Stimulated activated CD4-positive, alpha-beta T cell treated with anti-CD3 and anti-CD28 coated beads, Interleukin-12 subunit alpha, Interleukin-12 subunit beta, amount 100 ng/mL, for 48 hours (primary cell): ENCODE measurements around the gene PIK3R5.

ENCODE experiments used
- DNase-seq, 3 donors: peaks; one replicate each; pipeline ENCODE4 v3.0.0-alpha.2; 2020; ENCODE audit warnings: low read depth in 2 of 3, low spot score in 1 of 3

Gene PIK3R5, protein sequence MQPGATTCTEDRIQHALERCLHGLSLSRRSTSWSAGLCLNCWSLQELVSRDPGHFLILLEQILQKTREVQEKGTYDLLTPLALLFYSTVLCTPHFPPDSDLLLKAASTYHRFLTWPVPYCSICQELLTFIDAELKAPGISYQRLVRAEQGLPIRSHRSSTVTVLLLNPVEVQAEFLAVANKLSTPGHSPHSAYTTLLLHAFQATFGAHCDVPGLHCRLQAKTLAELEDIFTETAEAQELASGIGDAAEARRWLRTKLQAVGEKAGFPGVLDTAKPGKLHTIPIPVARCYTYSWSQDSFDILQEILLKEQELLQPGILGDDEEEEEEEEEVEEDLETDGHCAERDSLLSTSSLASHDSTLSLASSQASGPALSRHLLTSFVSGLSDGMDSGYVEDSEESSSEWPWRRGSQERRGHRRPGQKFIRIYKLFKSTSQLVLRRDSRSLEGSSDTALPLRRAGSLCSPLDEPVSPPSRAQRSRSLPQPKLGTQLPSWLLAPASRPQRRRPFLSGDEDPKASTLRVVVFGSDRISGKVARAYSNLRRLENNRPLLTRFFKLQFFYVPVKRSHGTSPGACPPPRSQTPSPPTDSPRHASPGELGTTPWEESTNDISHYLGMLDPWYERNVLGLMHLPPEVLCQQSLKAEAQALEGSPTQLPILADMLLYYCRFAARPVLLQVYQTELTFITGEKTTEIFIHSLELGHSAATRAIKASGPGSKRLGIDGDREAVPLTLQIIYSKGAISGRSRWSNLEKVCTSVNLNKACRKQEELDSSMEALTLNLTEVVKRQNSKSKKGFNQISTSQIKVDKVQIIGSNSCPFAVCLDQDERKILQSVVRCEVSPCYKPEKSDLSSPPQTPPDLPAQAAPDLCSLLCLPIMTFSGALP

DNA sequence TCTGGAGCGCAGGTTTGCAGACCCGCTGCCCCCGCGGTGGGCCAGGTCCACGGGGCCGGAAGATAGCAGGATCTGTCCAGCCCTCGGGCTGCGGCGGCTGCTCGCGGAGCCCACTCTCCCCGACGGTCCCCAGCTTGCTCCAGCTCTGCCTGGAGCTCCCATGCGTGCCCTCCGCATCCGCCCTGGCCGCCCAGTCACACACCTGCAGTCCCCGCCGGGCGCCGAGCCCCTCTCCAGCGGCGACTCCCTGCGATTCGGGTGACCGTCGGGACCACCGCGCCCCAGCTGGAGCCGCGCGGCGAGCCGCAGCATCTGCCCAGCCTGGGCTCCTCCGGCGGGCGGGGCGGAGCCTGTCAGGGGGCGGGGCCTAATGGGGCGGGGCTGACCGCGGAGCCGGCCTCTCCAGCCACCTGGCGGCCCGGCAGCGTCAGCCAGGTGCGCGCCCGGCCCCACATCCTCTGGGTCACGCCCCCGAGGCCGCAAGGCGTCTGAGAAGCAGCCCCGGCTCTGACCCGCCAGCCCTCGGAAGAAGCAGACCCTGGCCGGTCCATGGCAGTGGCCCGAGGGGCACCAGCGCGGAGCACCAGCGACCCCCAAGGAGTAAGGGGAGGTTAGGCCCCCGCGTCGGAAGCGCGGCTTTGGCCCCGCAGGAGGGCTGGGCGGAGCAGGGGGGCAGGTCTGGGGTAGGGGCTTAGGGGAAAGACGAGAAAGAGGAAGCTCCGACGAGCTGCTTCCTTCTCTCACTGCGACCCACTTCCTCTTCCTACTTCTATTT is at the start of gene PIK3R5:
Gene PIK3R5 (minus strand): TSS at position 314 of the 775 bp plus-strand sequence. CDS start 54,213 bp downstream, outside the sequence.
- DNase-seq: peak; percentile 61 to 82 (median 77)

- no peak for DNase-seq
Observed at GRCh38 chr17:9011001-9011400, 45.5 kb upstream of the PIK3R5 start.

DNA sequence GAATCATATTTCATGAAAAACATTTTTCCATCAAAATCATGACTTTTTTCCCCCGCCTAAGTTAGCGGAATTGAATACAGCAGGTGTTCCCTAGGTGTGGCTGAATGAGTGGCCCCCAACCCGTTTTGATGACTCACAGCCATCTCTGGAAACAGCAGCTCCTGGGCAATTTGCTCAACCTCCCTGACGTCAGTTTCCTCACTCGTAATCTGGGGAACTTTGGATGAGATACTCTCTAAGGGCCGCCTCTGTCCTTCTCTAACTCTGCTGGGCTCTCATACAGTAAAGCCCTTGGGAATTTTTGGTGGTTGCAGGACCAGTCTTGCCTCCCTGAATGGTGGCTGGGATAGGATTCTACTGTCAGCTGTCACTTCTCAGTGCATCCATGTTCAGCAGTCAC is 44.2 kb upstream of the PIK3R5 start:
- DNase-seq: no peak

DNA sequence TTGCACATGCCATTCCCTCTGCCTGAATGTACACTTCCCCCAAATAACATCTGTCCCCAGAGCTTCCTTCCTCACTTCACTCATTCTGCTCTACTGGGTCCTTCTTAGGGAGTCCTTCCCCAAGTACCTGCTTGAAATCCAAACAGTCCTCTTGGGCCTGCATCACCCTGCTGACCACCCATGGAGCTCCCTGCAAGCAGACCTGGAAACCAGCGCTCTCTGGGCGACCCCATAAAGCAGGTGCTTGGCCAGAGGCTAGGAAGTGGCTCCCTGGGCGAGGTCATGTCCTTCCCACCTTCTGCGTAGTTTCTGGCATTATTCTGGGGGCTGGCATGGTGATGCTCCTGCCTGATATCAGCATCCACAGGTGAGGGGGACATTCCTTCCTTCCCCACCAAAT is 43.6 kb upstream of the PIK3R5 start:
- no peak for DNase-seq

- DNase-seq: no peak
Observed at GRCh38 chr17:9007052-9007714, 41.7 kb upstream of the PIK3R5 start.

DNA sequence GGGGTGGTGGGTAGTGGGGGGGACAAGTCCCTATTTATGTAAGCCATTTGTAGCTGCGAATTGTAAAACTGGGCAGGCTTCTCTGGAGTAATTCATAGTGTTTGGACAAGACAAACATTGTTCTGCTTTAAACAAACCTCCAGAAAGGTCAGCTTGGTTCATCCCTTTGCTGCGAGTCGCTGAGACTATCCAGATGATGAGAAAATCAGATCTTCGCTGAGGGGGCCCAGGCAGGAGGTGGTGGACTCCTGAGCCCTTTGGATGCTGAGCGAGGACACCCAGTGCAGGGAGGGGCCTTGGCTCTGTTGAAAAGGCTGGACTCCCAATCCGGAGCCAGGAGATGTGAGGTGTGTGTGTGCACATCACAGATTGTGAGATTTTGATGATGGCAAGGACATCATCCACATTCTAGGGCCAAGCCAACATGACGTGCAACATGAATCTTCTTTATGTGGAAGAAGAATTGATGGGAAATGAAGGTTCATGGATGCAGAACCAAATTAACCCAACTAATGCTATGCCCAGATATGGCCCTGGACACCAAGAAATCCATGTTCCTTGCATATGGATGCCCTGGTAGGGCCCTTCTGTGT is 40.8 kb upstream of the PIK3R5 start:
- no peak for DNase-seq

DNA sequence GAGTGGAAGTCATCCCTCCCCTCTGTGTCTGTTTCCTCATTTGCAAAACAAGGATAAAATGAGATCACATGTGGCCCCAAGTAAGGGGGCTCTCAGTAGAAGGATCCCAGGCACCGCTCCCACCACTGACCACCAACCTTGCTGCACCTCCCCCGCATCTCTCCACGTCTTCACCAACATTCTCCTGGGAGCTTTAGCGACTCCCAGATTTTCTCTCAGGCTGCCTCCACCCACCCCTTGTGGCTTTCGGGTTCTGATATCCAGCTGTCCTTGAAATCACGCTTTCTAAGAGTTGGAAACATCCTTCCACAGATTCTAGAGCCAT is 39.4 kb upstream of the PIK3R5 start:
- DNase-seq: no peak

DNA sequence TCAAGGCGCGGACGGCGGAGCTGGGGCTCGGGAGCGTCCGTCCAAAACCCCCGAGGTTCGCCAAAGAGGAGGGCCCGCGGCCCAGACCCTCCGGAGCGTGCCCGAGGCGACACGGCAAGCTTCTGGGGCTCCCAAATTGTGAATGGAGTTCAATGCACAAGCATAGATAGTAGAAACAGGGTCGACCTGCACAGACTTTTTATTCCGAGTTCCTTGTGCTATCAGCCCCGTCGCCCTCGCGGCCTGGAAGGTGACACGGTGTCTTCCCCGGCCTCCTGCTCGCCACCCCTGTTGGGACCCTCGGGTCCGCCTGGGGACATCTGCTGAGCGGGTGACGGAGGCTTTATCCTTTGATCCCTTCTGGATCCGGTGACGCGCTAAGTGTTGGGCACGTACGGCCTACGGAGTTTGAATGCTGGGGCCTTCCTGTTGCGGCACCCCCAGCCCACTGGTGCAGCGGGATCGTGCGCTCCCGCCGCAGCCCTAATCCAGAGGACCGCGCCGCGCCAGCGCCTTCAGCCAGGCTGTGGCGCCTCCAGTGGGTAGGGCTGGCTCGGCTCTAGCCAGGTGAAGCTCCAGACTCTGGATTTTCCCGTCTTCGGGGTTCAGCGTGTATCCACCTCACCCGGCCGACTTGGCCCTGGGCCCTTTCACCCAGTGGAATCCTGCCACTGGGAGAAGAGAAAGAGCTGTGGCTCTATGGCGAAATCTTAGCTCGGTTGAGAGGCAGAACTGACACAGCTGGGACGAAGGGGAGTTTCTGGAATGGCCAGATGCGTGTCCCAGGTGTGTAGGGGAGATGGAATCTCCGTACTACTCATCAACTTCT is 38.8 kb upstream of the PIK3R5 start:
- no peak for DNase-seq

GRCh38 chr17:9003355-9004131 is 38.0 kb upstream of the PIK3R5 start:
- no peak for DNase-seq

- no peak for DNase-seq
Observed at GRCh38 chr17:9002606-9003354, 37.3 kb upstream of the PIK3R5 start.

DNA sequence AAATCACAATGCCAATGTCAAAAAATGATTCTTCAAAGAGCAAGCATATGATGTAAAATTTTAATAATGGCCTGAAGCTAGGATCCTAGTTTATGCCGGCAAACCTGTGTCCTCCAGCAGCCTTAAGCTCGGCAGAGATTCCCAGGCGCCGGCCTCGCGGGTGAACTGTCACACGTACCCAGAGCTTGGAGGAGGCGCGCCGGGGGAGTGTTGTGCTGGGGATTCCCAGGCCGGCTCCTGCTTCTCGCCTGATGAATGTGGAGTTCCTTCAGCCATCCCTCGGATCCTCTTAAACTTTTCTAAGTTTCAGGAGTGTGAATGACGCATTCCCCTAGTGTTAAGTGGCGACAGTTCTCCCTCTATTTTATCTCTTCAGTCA is 36.7 kb upstream of the PIK3R5 start:
- no peak for DNase-seq

DNA sequence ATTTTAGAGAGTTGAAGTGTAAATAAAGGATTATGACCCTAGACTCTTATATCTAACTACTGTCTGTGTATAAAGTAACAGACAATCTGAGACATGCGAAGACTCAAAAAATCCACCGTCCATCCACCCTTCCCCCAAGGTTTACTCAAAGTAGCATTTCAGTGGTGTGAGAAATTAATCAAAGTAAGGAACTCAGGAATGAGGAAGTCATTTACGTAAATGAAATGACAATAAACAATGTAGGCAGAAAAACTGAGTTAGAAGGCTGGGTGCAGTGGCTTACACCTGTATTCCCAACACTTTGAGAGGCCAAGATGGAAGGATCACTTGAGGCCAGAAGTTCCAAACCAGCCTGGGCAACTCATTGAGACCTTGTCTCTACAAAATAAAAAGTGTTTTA is 36.1 kb upstream of the PIK3R5 start:
- DNase-seq: no peak

GRCh38 chr17:8997994-8998628 is 32.6 kb upstream of the PIK3R5 start:
- DNase-seq: peak; percentile 63 to 69 (median 67)

DNA sequence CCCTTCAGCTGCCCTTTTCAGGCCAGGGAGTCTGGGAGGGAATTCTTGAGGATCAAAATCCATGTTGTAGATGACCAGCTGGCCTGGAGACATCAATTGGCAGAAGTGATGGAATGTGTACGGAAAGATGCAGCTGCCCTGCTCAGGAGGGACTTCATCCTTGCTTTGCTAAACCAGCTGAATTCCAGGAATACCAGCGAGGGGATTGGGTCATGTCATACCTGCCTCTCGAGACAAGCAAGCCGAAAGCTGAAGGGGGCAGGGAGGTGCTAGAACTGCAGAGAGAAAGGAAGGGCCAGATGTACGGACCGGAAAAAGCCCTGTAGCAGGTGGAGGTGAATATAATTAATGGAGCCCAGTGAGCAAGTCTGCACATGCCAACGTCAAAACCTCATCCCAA is 30.2 kb upstream of the PIK3R5 start:
- DNase-seq: no peak

- peak; percentile 57 to 83 (median 69) for DNase-seq
Observed at GRCh38 chr17:8994319-8994718, 28.8 kb upstream of the PIK3R5 start.

DNA sequence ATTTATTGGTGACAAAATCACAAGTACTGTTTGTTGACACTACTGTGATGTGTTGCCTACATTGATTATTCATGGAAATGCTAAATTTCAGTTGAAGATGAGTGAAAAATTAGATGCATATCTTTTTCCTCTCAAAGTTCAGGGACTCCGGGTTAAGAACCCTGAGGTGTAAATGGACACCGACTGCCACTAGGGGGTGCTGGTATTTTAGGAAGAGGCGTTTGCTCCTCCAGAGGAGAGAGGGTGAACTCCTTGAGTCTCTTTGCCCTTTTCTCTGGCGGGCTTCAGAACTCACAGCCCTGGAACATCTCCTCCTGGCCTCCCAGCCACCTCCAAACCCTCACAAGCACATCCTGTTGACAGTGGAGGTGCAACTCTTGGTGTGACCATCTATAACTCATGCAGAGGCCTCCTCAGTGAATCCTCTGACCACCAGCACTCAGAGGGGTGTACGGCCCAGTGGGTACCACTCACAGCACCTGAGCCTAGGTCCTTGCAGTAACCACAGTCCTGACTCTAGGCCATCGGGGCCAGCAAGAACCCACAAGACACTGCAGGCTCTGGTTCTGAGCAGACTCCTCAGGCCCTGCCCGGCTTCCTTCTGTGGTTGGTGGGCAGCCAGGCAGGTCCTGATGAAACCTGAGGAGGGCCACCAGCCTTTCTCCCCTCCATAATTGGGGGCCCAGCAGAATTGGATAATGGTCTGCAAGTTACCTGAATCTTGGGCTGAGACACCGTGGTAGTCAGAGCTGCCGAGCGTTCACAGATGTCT is 26.2 kb upstream of the PIK3R5 start:
- peak; percentile 48 to 70 (median 61) for DNase-seq
